Kidney (tissue), 22 donors: Measurements from ENCODE around the gene XYLT1. TPM values are rescaled to one million over a fixed set of nuclear protein-coding genes. Genes with fewer than 3 reads are reported as not detected.

Experiments
- DNase-seq, 5 donors: peaks; one replicate each; pipeline ENCODE4 v3.0.0-alpha.2; 2013 to 2020
- FAIRE-seq: peaks from 2 replicates; lab custom pipeline; 2012; peaks lifted over from hg19 to GRCh38; lab: Jason Lieb, UNC
- H3K27ac ChIP-seq, 2 donors: one replicate each; pipeline ENCODE4 v1.7.0; 2013; ENCODE audit warnings: low read depth in 2 of 2, low read length in 2 of 2, inconsistent platforms in 1 of 2
- H3K27me3 ChIP-seq: one replicate; pipeline ENCODE4 v1.7.1; 2013; ENCODE audit warnings: low read length, inconsistent platforms; ENCODE audit not compliant: control insufficient read depth, insufficient read depth
- H3K36me3 ChIP-seq, 3 donors: one replicate each; pipeline versions ENCODE4 v1.7.0 to v1.7.1; 2013; ENCODE audit warnings: low read length in 3 of 3, control low read depth in 1 of 3, inconsistent platforms in 1 of 3; ENCODE audit not compliant: insufficient read depth in 3 of 3, control insufficient read depth in 2 of 3
- H3K4me1 ChIP-seq, 3 donors: one replicate each; pipeline versions ENCODE4 v1.7.0 to v1.7.1; 2013; ENCODE audit warnings: low read length in 3 of 3, inconsistent platforms in 1 of 3, low read depth in 1 of 3; ENCODE audit not compliant: control insufficient read depth in 2 of 3, insufficient read depth in 2 of 3
- H3K4me3 ChIP-seq, 3 donors: one replicate each; pipeline versions ENCODE4 v1.7.0 to v1.8.1; 2013; ENCODE audit warnings: low read length in 3 of 3, control low read depth in 1 of 3, inconsistent platforms in 1 of 3
- H3K9ac ChIP-seq, 3 donors: one replicate each; pipeline versions ENCODE4 v1.7.0 to v1.7.1; 2013; ENCODE audit warnings: low read length in 3 of 3, control low read depth in 1 of 3, inconsistent platforms in 1 of 3
- H3K9me3 ChIP-seq, 3 donors: one replicate each; pipeline versions ENCODE4 v1.7.0 to v1.7.1; 2013; ENCODE audit warnings: low read length in 3 of 3, control low read depth in 1 of 3, inconsistent platforms in 1 of 3; ENCODE audit not compliant: control insufficient read depth in 2 of 3, insufficient read depth in 1 of 3
- CTCF ChIP-seq: IDR thresholded peaks from 3 replicates; pipeline ENCODE4 v1.5.1; 2012; ENCODE audit warnings: mild to moderate bottlenecking, moderate library complexity, borderline replicate concordance; ENCODE audit not compliant: insufficient read depth; ENCODE audit errors: extremely low read depth
- intact Hi-C: fragments of 100-400 bp; cut with DNase I; formaldehyde crosslinking; loops from one replicate; pipeline ENCODE4 v1.11.1; 2022
- long read RNA-seq, 10 donors: library from polyadenylated mRNA in 1 of 10; unstranded in 1 of 10; transcript quantifications; one replicate each; pipeline ENCODE4 v2.0.0 and lab custom pipeline, GENCODE V29; 2021 to 2026
- polyA plus RNA-seq: library from polyadenylated mRNA; stranded (reverse); fragments of 350-450 nt; fragmentation: Illumina TruSeq; extraction: RNeasy Lipid Tissue Mini Kit (QIAGEN cat#74804); gene quantifications from one replicate; pipeline ENCODE4 v1.2.3, GENCODE V29; 2014; ENCODE audit warnings: low read depth, low replicate concordance; ENCODE audit not compliant: insufficient read depth
- total RNA-seq: library from RNA; stranded (reverse); fragmentation: NEBNext Ultra II Directional; extraction: Animal tissue kit (Norgen Biotek cat#: 25700); gene quantifications from one replicate; pipeline ENCODE4 v1.2.1, GENCODE V29; 2021
- donor health status: control.
- donor health status: control.
- donor health status: control.
- donor health status: control.
- donor health status: control.
- donor health status: DM: yes; HTN: yes; CAD: no.
- donor health status: Normal renal cell carcinoma (clear cell type).

The XYLT1 gene, protein sequence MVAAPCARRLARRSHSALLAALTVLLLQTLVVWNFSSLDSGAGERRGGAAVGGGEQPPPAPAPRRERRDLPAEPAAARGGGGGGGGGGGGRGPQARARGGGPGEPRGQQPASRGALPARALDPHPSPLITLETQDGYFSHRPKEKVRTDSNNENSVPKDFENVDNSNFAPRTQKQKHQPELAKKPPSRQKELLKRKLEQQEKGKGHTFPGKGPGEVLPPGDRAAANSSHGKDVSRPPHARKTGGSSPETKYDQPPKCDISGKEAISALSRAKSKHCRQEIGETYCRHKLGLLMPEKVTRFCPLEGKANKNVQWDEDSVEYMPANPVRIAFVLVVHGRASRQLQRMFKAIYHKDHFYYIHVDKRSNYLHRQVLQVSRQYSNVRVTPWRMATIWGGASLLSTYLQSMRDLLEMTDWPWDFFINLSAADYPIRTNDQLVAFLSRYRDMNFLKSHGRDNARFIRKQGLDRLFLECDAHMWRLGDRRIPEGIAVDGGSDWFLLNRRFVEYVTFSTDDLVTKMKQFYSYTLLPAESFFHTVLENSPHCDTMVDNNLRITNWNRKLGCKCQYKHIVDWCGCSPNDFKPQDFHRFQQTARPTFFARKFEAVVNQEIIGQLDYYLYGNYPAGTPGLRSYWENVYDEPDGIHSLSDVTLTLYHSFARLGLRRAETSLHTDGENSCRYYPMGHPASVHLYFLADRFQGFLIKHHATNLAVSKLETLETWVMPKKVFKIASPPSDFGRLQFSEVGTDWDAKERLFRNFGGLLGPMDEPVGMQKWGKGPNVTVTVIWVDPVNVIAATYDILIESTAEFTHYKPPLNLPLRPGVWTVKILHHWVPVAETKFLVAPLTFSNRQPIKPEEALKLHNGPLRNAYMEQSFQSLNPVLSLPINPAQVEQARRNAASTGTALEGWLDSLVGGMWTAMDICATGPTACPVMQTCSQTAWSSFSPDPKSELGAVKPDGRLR
- total RNA-seq (7.6 TPM), polyA plus RNA-seq (0.52 TPM)
- long read RNA-seq, donor 1, result 0 reads
- long read RNA-seq, donor 2, result 0 reads
- long read RNA-seq, donor 3, full-length matches to known transcripts, result 1 of 1 reads
- long read RNA-seq, donor 3, partial matches to known transcripts, result 0 of 1 reads
- long read RNA-seq, donor 3, other reads (novel, unspliced or antisense), result 0 of 1 reads
- long read RNA-seq, donor 4, result 0 reads
- long read RNA-seq, donor 5, result 0 reads
- long read RNA-seq, donor 6, result 0 reads
- long read RNA-seq, donor 7, partial matches to known transcripts, result 1 of 4 reads
- long read RNA-seq, donor 7, other reads (novel, unspliced or antisense), result 3 of 4 reads
- long read RNA-seq, donor 8, result 0 reads
- long read RNA-seq, donor 9, result 0 reads
- long read RNA-seq, donor 10, result 0 reads

GRCh38 chr16:17470908-17471718 lies at the start of gene XYLT1:
Gene XYLT1 (minus strand): TSS chr16:17470960. CDS start chr16:17470796, 164 bp downstream.
- peak within 1 kb of the TSS; percentile 12 to 26 (median 13) for H3K9ac ChIP-seq
- TF ChIP-seq CTCF, result no peak
- intact Hi-C loops, result no loop called here
- H3K36me3 ChIP-seq, result no peaks in the 10 kb centered on the region
- H3K27me3 ChIP-seq, result peaks cover 4% of the 10 kb centered on the region
- DNase-seq, result peak; percentile 64 to 84 (median 76)
- H3K4me3 ChIP-seq, result peak within 1 kb of the TSS; percentile 50 to 55 (median 53)
- H3K27ac ChIP-seq, result no peak within 1 kb of the TSS
- H3K4me1 ChIP-seq, result peaks cover 0 to 9% (median 0%) of the 10 kb centered on the region in 3 donors
- H3K9me3 ChIP-seq, result no peaks in the 10 kb centered on the region
- FAIRE-seq, result no peak

DNA sequence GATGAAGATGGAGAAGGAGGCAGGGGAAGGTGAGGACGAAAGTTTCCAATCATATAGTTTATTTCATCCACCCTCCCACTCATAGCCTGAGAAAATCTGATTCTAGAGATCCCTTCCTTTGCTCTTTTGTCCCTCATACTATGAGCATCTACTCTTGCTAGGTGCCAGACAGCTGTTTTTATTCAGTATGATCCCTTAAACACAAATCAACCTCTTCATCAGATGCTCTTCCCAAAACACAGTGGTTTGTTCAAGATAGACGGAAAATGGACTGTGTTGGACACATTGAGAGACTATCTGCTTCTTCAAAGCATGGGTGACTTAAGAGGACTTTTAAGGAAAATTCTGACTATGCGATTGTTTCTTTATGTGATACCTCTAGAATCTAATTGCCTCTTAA lies 49.4 kb upstream of the XYLT1 start:
- Histone ChIP-seq H3K9ac (no peak overlapping the region), H3K9me3 (no peaks in the 10 kb centered on the region), H3K27ac (no peak overlapping the region), H3K36me3 (no peaks in the 10 kb centered on the region), H3K4me3 (no peak overlapping the region), H3K27me3 (no peaks in the 10 kb centered on the region), H3K4me1 (no peaks in the 10 kb centered on the region)
- DNase-seq, result no peak
- no peak for TF ChIP-seq CTCF
- intact Hi-C loops, result no loop called here
- no peak for FAIRE-seq
